Mucosa of descending colon (tissue), 3 donors: ENCODE measurements around the gene CYLD. TPM values are rescaled to one million over a fixed set of nuclear protein-coding genes. Genes with fewer than 3 reads are reported as not detected.

ENCODE experiments used
- ATAC-seq: fragments of 200-7000 bp; cut with Tn5 transposase; one replicate; pipeline ENCODE4 v1.9.1; 2020; ENCODE audit warnings: mild to moderate bottlenecking, moderate library complexity
- DNase-seq, 3 donors: peaks; one replicate each; pipeline ENCODE4 v3.0.0-alpha.2; 2020
- H3K36me3 ChIP-seq: fragments of 200-600 bp; one replicate; pipeline ENCODE4 v1.8.0; 2021; ENCODE audit warnings: low read depth, mild to moderate bottlenecking
- H3K4me1 ChIP-seq: fragments of 200-600 bp; one replicate; pipeline ENCODE4 v1.8.0; 2021; ENCODE audit warnings: low read depth, mild to moderate bottlenecking
- H3K4me3 ChIP-seq: fragments of 200-600 bp; one replicate; pipeline ENCODE4 v1.8.0; 2021; ENCODE audit warnings: mild to moderate bottlenecking
- H3K9me3 ChIP-seq: fragments of 200-600 bp; one replicate; pipeline ENCODE4 v1.8.0; 2021; ENCODE audit warnings: mild to moderate bottlenecking
- intact Hi-C, 2 donors: fragments of 100-400 bp; cut with DNase I in 1 of 2; cut with micrococcal nuclease in 1 of 2; formaldehyde crosslinking; loops; one replicate each; pipeline versions ENCODE4 v1.11.0 to v1.11.1; 2022; cut with DNase I, micrococcal nuclease
- total RNA-seq, 3 donors: library from RNA; stranded (reverse); fragmentation: NEBNext Ultra II Directional in 2 of 3; extraction: Animal tissue kit (Norgen Biotek cat#: 25700) in 2 of 3; gene quantifications; one replicate each; pipeline versions ENCODE4 v1.2.1 to v1.2.4, GENCODE V29; 2021 to 2023
- TF ChIP-seq, protein P1 (sequence below): fragments of 200-600 bp; IDR thresholded peaks from one replicate; pipeline ENCODE4 v1.8.0; 2022; ENCODE audit warnings: antibody characterized with exemption, mild to moderate bottlenecking
- donor health status: DM: no; HTN: no; CAD: no; lungs with moderate emphysema.
- donor health status: DM: no; HTN: no; CAD: no.
- donor health status: DM: no; HTN: yes; CAD: no.

The CYLD gene
- total RNA-seq, 3 donors from 2014 or later, result 24.7 to 44.4 (median 35.5) TPM

DNA sequence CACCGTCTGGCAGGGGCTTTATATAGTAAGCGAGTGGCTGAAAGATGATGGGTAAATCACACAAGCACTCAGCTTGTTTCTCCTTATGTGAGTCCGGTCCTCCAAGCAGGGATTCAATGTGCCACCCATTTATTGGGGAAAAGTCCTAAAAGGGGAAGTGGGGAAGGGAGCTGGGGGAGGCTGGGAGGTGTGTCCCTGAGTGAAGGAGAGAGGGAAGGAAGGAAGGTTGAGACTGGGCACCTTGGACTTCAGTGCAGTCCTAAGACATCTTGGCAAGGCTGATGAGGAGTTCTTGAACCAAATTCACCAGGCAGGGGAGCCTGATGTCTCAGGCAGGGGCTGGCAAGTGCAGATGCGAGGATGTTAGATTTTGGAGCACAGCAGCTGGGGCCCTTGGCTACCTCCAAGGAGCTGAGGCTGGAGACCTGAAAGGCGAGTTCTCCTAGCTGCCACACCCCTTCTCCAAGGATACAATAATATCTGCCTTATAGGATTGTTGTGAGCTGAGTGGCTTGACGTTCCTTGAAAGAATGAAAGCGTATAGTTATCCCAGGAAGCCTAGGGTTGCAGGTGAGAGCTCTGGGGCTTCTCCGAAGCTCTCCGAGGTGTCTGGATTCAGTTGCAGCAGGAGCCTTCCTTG, 23.0 kb upstream of the CYLD start:
- DNase-seq, result peak in 2 of 3 donors; percentile 44 to 59
- ATAC-seq, result peak; percentile 61
- Histone ChIP-seq H3K4me3 (no peak overlapping the region), H3K4me1 (peaks cover 8% of the 10 kb centered on the region), H3K36me3 (no peaks in the 10 kb centered on the region), H3K9me3 (no peaks in the 10 kb centered on the region)
- TF ChIP-seq, protein P1, sequence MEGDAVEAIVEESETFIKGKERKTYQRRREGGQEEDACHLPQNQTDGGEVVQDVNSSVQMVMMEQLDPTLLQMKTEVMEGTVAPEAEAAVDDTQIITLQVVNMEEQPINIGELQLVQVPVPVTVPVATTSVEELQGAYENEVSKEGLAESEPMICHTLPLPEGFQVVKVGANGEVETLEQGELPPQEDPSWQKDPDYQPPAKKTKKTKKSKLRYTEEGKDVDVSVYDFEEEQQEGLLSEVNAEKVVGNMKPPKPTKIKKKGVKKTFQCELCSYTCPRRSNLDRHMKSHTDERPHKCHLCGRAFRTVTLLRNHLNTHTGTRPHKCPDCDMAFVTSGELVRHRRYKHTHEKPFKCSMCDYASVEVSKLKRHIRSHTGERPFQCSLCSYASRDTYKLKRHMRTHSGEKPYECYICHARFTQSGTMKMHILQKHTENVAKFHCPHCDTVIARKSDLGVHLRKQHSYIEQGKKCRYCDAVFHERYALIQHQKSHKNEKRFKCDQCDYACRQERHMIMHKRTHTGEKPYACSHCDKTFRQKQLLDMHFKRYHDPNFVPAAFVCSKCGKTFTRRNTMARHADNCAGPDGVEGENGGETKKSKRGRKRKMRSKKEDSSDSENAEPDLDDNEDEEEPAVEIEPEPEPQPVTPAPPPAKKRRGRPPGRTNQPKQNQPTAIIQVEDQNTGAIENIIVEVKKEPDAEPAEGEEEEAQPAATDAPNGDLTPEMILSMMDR, result no peak
- intact Hi-C loops, result no loop called here

DNA sequence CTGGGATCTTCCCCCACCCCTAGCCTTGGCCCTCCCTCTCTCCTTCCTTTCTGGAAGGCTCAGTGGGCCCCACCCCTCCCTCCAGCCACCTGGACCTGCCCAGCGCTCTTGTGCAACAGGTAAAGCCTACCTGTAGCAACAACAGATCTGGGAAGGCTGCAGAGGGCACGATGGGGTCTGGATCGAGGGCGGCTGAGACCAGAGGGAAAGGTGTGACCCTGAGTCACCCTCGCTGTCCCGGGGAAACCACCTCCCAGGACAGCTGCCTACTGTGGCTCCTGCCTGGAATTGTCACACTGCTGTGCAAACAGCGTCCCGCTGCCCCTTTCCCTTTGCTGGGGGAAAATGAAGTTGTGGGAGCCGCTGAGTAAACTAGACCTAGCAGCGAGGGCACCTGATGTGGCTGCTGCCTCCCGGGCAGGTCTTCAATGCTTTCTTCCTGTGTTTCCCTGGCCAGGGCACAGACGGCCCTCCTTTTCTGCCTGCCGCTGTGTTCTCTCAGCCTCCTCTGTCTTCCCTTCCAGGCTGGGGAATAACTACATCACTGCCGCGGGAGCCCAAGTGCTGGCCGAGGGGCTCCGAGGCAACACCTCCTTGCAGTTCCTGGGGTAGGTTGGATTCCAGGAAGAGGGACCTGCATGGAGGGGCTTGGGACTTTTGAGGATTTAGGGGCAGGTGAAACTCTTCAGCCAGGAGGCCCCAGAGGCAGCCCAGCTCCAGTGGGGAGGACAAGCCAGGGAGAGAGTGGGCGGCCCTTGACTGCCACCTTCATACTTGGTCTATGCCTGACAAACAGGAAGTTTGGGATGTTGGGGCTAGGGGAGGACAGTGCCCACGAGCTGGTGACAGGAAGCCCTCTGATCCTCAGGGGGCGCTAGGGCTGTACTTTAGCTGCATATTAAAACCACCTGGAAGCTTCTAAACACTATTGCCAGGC, 22.2 kb upstream of the CYLD start:
- TF ChIP-seq, protein P1, result no peak
- DNase-seq (peak in 2 of 3 donors; percentile 65 to 72), ATAC-seq (peak; percentile 77)
- H3K4me1 ChIP-seq, result peaks cover 8% of the 10 kb centered on the region
- intact Hi-C loops, result no loop called here
- H3K9me3 ChIP-seq, result no peaks in the 10 kb centered on the region
- no peak overlapping the region for H3K4me3 ChIP-seq
- no peaks in the 10 kb centered on the region for H3K36me3 ChIP-seq

DNA sequence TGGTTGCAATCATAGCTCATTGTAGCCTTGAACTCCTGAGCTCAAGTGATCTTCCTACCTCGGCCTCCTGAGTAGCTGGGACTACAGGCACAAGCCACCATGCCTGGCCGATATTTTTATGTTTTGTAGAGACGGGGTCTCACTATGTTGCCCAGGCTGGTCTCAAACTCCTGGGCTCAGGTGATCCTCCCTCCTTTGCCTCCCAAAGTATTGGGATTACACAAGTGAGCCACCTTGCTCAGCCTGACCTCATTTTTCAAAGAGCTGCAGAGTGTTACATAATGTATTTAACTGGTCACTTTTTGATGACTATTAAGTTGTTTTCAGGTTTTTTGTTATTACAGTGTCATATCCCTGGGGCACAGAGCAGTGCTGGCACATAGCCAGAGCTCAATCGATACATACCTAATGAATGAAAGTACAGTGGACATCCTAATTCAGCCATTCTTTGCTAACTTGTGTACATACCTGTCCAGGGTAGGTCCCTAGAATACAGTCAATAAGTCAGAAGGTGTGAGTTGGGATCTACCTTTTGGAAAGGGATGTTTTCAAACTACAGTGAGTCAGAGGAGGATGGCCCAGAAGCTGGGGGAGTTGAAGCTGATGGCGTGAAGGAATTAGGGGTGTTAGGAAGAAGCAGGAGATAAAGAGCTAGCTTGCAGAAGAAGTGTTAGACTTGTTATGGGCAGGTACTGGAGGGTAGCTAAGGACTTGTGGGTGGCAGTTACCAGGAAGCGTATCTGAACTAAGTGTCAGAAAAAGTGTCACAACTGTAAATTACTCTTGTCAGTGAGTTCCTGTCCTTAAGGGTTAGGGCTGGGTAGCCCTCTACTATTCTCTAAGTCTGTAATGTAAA, 20.1 kb upstream of the CYLD start:
- Histone ChIP-seq H3K4me1 (peaks cover 8% of the 10 kb centered on the region), H3K9me3 (no peaks in the 10 kb centered on the region), H3K4me3 (no peak overlapping the region), H3K36me3 (no peaks in the 10 kb centered on the region)
- TF ChIP-seq, protein P1, result no peak
- no peak for ATAC-seq
- DNase-seq, result no peak
- intact Hi-C loops, result no loop called here

DNA sequence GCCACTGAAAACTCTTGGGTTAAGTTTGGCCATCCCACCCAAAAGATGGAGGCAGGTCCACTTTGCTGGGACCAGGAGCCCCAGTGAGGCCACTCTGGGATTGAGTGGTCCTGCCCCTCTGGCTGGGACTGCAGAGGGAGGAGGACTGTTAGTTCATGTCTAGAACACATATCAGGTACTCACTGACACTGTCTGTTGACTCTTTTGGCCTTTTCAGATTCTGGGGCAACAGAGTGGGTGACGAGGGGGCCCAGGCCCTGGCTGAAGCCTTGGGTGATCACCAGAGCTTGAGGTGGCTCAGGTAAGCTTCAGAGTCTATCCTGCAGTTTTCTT, 19.5 kb upstream of the CYLD start:
- H3K36me3 ChIP-seq, result no peaks in the 10 kb centered on the region
- intact Hi-C loops, result no loop called here
- TF ChIP-seq, protein P1, result no peak
- no peak for DNase-seq
- H3K4me1 ChIP-seq, result peaks cover 8% of the 10 kb centered on the region
- ATAC-seq, result no peak
- no peaks in the 10 kb centered on the region for H3K9me3 ChIP-seq
- H3K4me3 ChIP-seq, result no peak overlapping the region

DNA sequence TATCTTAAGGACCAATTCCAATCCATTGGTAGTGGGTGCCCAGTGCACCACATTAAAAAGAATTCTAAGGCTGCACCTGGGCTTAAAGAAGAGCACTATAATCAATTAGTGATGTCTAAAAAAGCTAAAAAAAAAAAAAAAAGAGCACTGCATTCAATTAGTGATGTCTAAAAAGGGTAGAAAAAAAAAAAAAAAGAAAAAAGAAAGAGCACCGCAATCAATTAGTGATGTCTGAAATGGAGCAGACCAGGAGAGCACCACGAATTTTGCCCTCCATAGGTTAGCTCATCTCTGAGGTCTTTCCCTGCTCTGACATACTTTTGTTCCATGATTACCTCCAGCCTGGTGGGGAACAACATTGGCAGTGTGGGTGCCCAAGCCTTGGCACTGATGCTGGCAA, 18.9 kb upstream of the CYLD start:
- Histone ChIP-seq H3K4me1 (peaks cover 8% of the 10 kb centered on the region), H3K9me3 (no peaks in the 10 kb centered on the region), H3K4me3 (no peak overlapping the region), H3K36me3 (no peaks in the 10 kb centered on the region)
- ATAC-seq (no peak), DNase-seq (no peak)
- intact Hi-C loops, result no loop called here
- TF ChIP-seq, protein P1, result no peak
